WTC11 (cell line): Measurements from ENCODE around the gene AJAP1. TPM values are rescaled to one million over a fixed set of nuclear protein-coding genes. Genes with fewer than 3 reads are reported as not detected.

Source experiments
- ATAC-seq: fragments of 200-7000 bp; cut with Tn5 transposase; 2 replicates; pipeline ENCODE4 v1.10.0; 2021; ENCODE audit warnings: mild to moderate bottlenecking, moderate library complexity
- CTCF ChIA-PET: fragments of 300-600 bp; sonication (Branson Sonifier 250); formaldehyde crosslinking; loops from one replicate; lab custom pipeline; 2021; ENCODE audit warnings: antibody characterized with exemption; lab: Charles Lee
- POLR2A ChIA-PET: fragments of 350-600 bp; sonication (Branson Sonifier 250); formaldehyde crosslinking; loops from one replicate; lab custom pipeline; 2021; ENCODE audit warnings: antibody characterized with exemption; lab: Charles Lee
- DNase-seq: peaks from one replicate; pipeline ENCODE4 v3.0.0; 2021; ENCODE audit warnings: low spot score
- H3K27ac Mint-ChIP-seq: 2 replicates; pipeline ENCODE4 v1.8.0; 2021; ENCODE audit warnings: mixed read lengths
- H3K27me3 Mint-ChIP-seq: 2 replicates; pipeline ENCODE4 v1.8.0; 2021; ENCODE audit warnings: low read depth, mild to moderate bottlenecking, moderate library complexity, mixed read lengths
- H3K36me3 Mint-ChIP-seq: 2 replicates; pipeline ENCODE4 v1.8.0; 2021; ENCODE audit warnings: mixed read lengths
- H3K4me1 Mint-ChIP-seq: 2 replicates; pipeline ENCODE4 v1.8.0; 2022; ENCODE audit warnings: mixed read lengths
- H3K4me3 Mint-ChIP-seq: 2 replicates; pipeline ENCODE4 v1.8.0; 2021; ENCODE audit warnings: mild to moderate bottlenecking, moderate library complexity, mixed read lengths
- H3K9me3 Mint-ChIP-seq: 2 replicates; pipeline ENCODE4 v1.8.0; 2021; ENCODE audit warnings: mixed read lengths
- AFF4 ChIP-seq: sonication (generic); formaldehyde crosslinking; IDR thresholded peaks from 2 replicates; pipeline ENCODE4 v1.8.1; 2023; ENCODE audit warnings: mild to moderate bottlenecking, missing genetic modification reagents, borderline replicate concordance
- ATF3 ChIP-seq: sonication (generic); formaldehyde crosslinking; conservative IDR thresholded peaks from 2 replicates; pipeline ENCODE4 v1.8.1; 2022; ENCODE audit warnings: mild to moderate bottlenecking, missing genetic modification reagents
- FOXP1 ChIP-seq: sonication (generic); formaldehyde crosslinking; IDR thresholded peaks from 2 replicates; pipeline ENCODE4 v1.8.0; 2022; ENCODE audit warnings: missing genetic modification reagents, mild to moderate bottlenecking, moderate library complexity, borderline replicate concordance
- GABPB1 ChIP-seq: sonication (generic); formaldehyde crosslinking; IDR thresholded peaks from 2 replicates; pipeline ENCODE4 v1.8.1; 2023; ENCODE audit warnings: mild to moderate bottlenecking, missing genetic modification reagents
- IRF2 ChIP-seq: sonication (generic); formaldehyde crosslinking; IDR thresholded peaks from 2 replicates; pipeline ENCODE4 v1.8.0; 2022; ENCODE audit warnings: low read depth, missing genetic modification reagents, borderline replicate concordance
- RELA ChIP-seq: sonication (generic); formaldehyde crosslinking; IDR thresholded peaks from 2 replicates; pipeline ENCODE4 v1.8.1; 2022; ENCODE audit warnings: missing genetic modification reagents, mild to moderate bottlenecking, borderline replicate concordance
- RORB ChIP-seq: fragments of 250-450 bp; sonication (Bioruptor Pico); IDR thresholded peaks from 2 replicates; pipeline ENCODE4 v1.9.0; 2021; ENCODE audit warnings: mild to moderate bottlenecking
- SOX15 ChIP-seq: fragments of 250-450 bp; sonication (Bioruptor Pico); IDR thresholded peaks from 2 replicates; pipeline ENCODE4 v1.9.0; 2021; ENCODE audit warnings: mild to moderate bottlenecking
- TCF7 ChIP-seq: sonication (generic); formaldehyde crosslinking; IDR thresholded peaks from 2 replicates; pipeline ENCODE4 v1.8.0; 2022; ENCODE audit warnings: mild to moderate bottlenecking, low read depth, missing genetic modification reagents, moderate library complexity
- ZNF396 ChIP-seq: fragments of 250-450 bp; sonication (Bioruptor Pico); IDR thresholded peaks from 2 replicates; pipeline ENCODE4 v1.8.0; 2021; ENCODE audit warnings: mild to moderate bottlenecking, moderate library complexity, borderline replicate concordance
- ZNF425 ChIP-seq: fragments of 250-450 bp; sonication (Bioruptor Pico); conservative IDR thresholded peaks from 2 replicates; pipeline ENCODE4 v1.9.0; 2021; ENCODE audit warnings: mild to moderate bottlenecking
- total RNA-seq: library from RNA; stranded (reverse); gene quantifications from 3 replicates; pipeline ENCODE4 v1.2.3, GENCODE V29; 2021
- TF ChIP-seq, protein P1 (sequence below): sonication (generic); formaldehyde crosslinking; IDR thresholded peaks from 2 replicates; pipeline ENCODE4 v1.8.0; 2022; ENCODE audit warnings: missing genetic modification reagents
- TF ChIP-seq, protein P2 (sequence below): fragments of 250-450 bp; sonication (Bioruptor Pico); IDR thresholded peaks from 2 replicates; pipeline ENCODE4 v2.1.2; 2022; ENCODE audit warnings: mild to moderate bottlenecking, moderate library complexity
- TF ChIP-seq, protein P3 (sequence below): fragments of 250-450 bp; sonication (Bioruptor Pico); IDR thresholded peaks from 2 replicates; pipeline ENCODE4 v1.9.0; 2021; ENCODE audit warnings: mild to moderate bottlenecking, borderline replicate concordance
- TF ChIP-seq, protein P4 (sequence below): sonication (generic); formaldehyde crosslinking; IDR thresholded peaks from 2 replicates; pipeline ENCODE4 v1.8.1; 2022; ENCODE audit warnings: low read depth, missing genetic modification reagents, borderline replicate concordance

The AJAP1 gene
- total RNA-seq, 1 experiment from 2014 or later: 2.1 TPM

DNA sequence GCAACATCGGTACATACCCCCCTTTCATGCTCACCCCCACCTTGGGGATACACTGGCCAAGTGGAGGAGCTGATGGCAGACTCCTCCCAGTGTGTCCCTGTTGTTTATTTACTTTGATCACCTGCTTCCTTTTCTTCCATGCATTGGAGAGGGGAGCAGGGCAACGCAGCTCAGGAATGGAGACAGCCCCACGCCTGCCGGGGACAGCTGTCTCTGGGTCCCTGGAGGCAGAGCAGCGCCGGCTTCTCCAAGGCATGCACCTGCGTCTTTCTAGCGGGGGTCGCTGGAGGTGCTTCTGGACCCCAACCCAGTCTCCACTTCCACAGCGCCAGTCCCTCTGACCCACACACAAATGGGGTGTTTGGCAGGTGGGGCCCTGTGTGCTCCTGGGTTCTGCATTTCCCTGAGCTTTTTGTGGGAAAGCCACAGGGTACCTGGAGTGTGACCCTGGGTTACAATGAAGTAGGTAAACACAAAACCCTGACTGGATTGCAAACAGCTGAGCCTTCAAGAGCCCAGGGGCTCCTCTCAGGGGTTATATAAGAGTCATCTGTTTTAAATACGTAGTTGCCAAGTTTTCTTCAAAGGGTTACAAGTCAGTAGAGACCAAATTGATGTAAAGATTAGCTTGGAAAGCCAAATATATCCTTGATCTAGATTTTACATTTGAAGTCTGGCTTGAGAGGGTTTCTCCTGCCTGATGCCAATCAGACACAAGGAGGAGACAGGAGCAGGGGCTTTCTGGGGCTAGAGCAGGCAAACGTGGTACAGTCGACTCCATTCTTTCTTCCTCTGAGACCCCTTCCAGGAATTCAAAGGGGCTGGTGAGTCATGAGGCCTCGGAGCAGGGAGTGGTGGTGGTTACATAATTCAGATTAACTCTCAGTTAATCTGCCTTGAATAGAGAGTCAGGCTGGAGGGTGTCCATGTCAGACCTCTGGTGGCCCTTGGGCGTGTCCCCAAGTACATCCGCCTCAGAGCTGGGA, 4.5 kb downstream of the AJAP1 start (continued):
- TF ChIP-seq, protein P1, sequence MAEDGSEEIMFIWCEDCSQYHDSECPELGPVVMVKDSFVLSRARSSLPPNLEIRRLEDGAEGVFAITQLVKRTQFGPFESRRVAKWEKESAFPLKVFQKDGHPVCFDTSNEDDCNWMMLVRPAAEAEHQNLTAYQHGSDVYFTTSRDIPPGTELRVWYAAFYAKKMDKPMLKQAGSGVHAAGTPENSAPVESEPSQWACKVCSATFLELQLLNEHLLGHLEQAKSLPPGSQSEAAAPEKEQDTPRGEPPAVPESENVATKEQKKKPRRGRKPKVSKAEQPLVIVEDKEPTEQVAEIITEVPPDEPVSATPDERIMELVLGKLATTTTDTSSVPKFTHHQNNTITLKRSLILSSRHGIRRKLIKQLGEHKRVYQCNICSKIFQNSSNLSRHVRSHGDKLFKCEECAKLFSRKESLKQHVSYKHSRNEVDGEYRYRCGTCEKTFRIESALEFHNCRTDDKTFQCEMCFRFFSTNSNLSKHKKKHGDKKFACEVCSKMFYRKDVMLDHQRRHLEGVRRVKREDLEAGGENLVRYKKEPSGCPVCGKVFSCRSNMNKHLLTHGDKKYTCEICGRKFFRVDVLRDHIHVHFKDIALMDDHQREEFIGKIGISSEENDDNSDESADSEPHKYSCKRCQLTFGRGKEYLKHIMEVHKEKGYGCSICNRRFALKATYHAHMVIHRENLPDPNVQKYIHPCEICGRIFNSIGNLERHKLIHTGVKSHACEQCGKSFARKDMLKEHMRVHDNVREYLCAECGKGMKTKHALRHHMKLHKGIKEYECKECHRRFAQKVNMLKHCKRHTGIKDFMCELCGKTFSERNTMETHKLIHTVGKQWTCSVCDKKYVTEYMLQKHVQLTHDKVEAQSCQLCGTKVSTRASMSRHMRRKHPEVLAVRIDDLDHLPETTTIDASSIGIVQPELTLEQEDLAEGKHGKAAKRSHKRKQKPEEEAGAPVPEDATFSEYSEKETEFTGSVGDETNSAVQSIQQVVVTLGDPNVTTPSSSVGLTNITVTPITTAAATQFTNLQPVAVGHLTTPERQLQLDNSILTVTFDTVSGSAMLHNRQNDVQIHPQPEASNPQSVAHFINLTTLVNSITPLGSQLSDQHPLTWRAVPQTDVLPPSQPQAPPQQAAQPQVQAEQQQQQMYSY (CRISPR knock-in tag): no peak
- no peak for TF ChIP-seq RELA
- TF ChIP-seq, protein P2, sequence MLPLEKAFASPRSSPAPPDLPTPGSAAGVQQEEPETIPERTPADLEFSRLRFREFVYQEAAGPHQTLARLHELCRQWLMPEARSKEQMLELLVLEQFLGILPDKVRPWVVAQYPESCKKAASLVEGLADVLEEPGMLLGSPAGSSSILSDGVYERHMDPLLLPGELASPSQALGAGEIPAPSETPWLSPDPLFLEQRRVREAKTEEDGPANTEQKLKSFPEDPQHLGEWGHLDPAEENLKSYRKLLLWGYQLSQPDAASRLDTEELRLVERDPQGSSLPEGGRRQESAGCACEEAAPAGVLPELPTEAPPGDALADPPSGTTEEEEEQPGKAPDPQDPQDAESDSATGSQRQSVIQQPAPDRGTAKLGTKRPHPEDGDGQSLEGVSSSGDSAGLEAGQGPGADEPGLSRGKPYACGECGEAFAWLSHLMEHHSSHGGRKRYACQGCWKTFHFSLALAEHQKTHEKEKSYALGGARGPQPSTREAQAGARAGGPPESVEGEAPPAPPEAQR (CRISPR knock-in tag): no peak
- TF ChIP-seq, protein P3, sequence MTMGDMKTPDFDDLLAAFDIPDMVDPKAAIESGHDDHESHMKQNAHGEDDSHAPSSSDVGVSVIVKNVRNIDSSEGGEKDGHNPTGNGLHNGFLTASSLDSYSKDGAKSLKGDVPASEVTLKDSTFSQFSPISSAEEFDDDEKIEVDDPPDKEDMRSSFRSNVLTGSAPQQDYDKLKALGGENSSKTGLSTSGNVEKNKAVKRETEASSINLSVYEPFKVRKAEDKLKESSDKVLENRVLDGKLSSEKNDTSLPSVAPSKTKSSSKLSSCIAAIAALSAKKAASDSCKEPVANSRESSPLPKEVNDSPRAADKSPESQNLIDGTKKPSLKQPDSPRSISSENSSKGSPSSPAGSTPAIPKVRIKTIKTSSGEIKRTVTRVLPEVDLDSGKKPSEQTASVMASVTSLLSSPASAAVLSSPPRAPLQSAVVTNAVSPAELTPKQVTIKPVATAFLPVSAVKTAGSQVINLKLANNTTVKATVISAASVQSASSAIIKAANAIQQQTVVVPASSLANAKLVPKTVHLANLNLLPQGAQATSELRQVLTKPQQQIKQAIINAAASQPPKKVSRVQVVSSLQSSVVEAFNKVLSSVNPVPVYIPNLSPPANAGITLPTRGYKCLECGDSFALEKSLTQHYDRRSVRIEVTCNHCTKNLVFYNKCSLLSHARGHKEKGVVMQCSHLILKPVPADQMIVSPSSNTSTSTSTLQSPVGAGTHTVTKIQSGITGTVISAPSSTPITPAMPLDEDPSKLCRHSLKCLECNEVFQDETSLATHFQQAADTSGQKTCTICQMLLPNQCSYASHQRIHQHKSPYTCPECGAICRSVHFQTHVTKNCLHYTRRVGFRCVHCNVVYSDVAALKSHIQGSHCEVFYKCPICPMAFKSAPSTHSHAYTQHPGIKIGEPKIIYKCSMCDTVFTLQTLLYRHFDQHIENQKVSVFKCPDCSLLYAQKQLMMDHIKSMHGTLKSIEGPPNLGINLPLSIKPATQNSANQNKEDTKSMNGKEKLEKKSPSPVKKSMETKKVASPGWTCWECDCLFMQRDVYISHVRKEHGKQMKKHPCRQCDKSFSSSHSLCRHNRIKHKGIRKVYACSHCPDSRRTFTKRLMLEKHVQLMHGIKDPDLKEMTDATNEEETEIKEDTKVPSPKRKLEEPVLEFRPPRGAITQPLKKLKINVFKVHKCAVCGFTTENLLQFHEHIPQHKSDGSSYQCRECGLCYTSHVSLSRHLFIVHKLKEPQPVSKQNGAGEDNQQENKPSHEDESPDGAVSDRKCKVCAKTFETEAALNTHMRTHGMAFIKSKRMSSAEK (CRISPR knock-in tag): no peak
- TF ChIP-seq, all 79 proteins: peak for 0

DNA sequence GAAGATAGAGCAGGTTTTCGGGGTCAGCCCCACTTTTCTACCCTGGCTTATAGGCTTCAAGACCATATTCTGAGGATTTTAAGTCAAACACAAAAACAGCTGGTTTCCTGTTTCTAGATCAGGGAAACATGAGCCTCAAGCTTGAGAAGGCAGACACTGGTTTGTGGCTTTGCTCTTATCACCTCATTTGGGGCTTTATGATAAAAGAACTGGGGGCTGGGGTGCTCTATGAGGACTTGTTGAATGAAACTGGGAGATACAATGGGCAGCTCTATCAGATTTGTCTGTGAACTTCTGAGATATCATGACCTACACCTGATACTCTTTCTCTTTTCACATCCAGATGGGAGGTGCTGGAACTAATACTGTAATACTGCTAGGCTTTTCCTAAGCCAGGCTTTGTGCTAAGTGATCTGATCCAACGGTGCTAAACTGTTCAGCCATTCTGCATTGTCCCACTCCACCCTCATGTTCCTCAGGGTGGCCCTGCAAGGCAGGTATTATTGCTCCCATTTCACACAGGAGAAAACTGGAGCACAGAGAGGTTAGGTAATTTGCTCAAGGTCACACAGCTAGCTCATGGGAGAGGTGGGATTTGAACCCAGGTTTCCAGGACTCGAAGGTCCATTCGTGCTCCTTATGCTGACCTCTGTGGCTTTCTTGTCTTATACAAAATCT, 6.6 kb downstream of the AJAP1 start:
- H3K4me1 Mint-ChIP-seq: peaks cover 2% of the 10 kb centered on the region; the same call in 1 of the 2 replicates
- TF ChIP-seq SOX15 (CRISPR knock-in tag) (no peak), TCF7 (CRISPR knock-in tag) (no peak), GABPB1 (CRISPR knock-in tag) (no peak), IRF2 (no peak), ZNF396 (CRISPR knock-in tag) (no peak), FOXP1 (CRISPR knock-in tag) (no peak), RORB (CRISPR knock-in tag) (no peak), ZNF425 (CRISPR knock-in tag) (no peak), AFF4 (CRISPR knock-in tag) (no peak), RELA (no peak), ATF3 (no peak)
- TF ChIP-seq, protein P4, sequence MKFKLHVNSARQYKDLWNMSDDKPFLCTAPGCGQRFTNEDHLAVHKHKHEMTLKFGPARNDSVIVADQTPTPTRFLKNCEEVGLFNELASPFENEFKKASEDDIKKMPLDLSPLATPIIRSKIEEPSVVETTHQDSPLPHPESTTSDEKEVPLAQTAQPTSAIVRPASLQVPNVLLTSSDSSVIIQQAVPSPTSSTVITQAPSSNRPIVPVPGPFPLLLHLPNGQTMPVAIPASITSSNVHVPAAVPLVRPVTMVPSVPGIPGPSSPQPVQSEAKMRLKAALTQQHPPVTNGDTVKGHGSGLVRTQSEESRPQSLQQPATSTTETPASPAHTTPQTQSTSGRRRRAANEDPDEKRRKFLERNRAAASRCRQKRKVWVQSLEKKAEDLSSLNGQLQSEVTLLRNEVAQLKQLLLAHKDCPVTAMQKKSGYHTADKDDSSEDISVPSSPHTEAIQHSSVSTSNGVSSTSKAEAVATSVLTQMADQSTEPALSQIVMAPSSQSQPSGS (CRISPR knock-in tag): no peak

More for the DNA sequence above, 6.6 kb downstream of the AJAP1 start:
- ATAC-seq (no peak), DNase-seq (no peak)
- no peak overlapping the region for H3K4me3 Mint-ChIP-seq
- POLR2A ChIA-PET: no interaction called here
- CTCF ChIA-PET: no interaction called here
- peaks cover 33% of the 10 kb centered on the region for H3K27me3 Mint-ChIP-seq
- H3K27ac Mint-ChIP-seq: no peak overlapping the region
- peaks cover 66% of the 10 kb centered on the region for H3K9me3 Mint-ChIP-seq
- H3K36me3 Mint-ChIP-seq: peaks cover 64% of the 10 kb centered on the region
